ENCODE data around the gene UTF1. TPM values are rescaled to one million over a fixed set of nuclear protein-coding genes. Genes with fewer than 3 reads are reported as not detected.

The UTF1 gene
- polyA plus RNA-seq, 3 donors = 0.14 to 0.48 (median 0.24) TPM

GRCh38 chr10:133197786-133198185 is 32.2 kb upstream of the UTF1 start:
- Mint-ChIP-seq H3K9me3 (peaks cover 0 to 12% (median 3%) of the 10 kb centered on the region in 7 donors), H3K36me3 (no peaks in the 10 kb centered on the region), H3K27ac (no peak overlapping the region), H3K4me3 (no peak overlapping the region), H3K27me3 (ENCODE audit: low read depth in 3 of 3) (peaks cover 4 to 13% (median 8%) of the 10 kb centered on the region in 3 donors), H3K4me1 (no peaks in the 10 kb centered on the region)
- intact Hi-C loops (cut with micrococcal nuclease) = no loop called here
- H3K9ac ChIP-seq (ENCODE audit: insufficient read depth, low read length, poor library complexity, severe bottlenecking) = no peak overlapping the region
- no peaks in the 10 kb centered on the region for H3K36me3 ChIP-seq (replicated peaks in 1 of 2; ENCODE audit: control insufficient read depth in 1 of 2, insufficient read depth in 2 of 2, low read length in 2 of 2)
- H3K4me3 ChIP-seq (replicated peaks in 1 of 3; ENCODE audit: low read depth in 2 of 3, low read length in 3 of 3) = no peak overlapping the region
- H3K79me2 ChIP-seq (ENCODE audit: insufficient read depth, low read length) = no peaks in the 10 kb centered on the region
- no peaks in the 10 kb centered on the region for H4K20me1 ChIP-seq (ENCODE audit: insufficient read depth, low read length)
- H3K4me2 ChIP-seq (replicated peaks; ENCODE audit: extremely low read depth, low read length, poor library complexity, severe bottlenecking) = no peak overlapping the region
- no peak overlapping the region for H3K27ac ChIP-seq (ENCODE audit: low read depth in 1 of 2, low read length in 2 of 2)
- WGBS (ENCODE audit: insufficient coverage) = 93% methylated on average over 7 of the region's 9 CpGs
- H2AFZ ChIP-seq (ENCODE audit: insufficient read depth, low read depth, low read length, poor library complexity, severe bottlenecking) = no peak overlapping the region
- no peak for TF ChIP-seq CTCF (IDR thresholded peaks at IDR 0.05)
- H3K4me1 ChIP-seq (ENCODE audit: control insufficient read depth in 1 of 2, insufficient read depth in 2 of 2, low read length in 2 of 2) = no peaks in the 10 kb centered on the region
- no peaks in the 10 kb centered on the region for H3K9me3 ChIP-seq (replicated peaks in 1 of 2; ENCODE audit: control insufficient read depth in 1 of 2, insufficient read depth in 1 of 2, low read length in 2 of 2)
- DNase-seq = no peak
- H3K27me3 ChIP-seq (ENCODE audit: control insufficient read depth in 2 of 2, insufficient read depth in 2 of 2, low read length in 2 of 2) = no peaks in the 10 kb centered on the region

- H3K36me3 Mint-ChIP-seq = no peaks in the 10 kb centered on the region
- Histone ChIP-seq H3K4me1 (ENCODE audit: control insufficient read depth in 1 of 2, insufficient read depth in 2 of 2, low read length in 2 of 2) (no peaks in the 10 kb centered on the region), H4K20me1 (ENCODE audit: insufficient read depth, low read length) (no peaks in the 10 kb centered on the region), H3K9me3 (replicated peaks in 1 of 2; ENCODE audit: control insufficient read depth in 1 of 2, insufficient read depth in 1 of 2, low read length in 2 of 2) (no peaks in the 10 kb centered on the region), H3K4me2 (replicated peaks; ENCODE audit: extremely low read depth, low read length, poor library complexity, severe bottlenecking) (no peak overlapping the region), H3K36me3 (replicated peaks in 1 of 2; ENCODE audit: control insufficient read depth in 1 of 2, insufficient read depth in 2 of 2, low read length in 2 of 2) (no peaks in the 10 kb centered on the region), H2AFZ (ENCODE audit: insufficient read depth, low read depth, low read length, poor library complexity, severe bottlenecking) (no peak overlapping the region), H3K27ac (ENCODE audit: low read depth in 1 of 2, low read length in 2 of 2) (no peak overlapping the region), H3K79me2 (ENCODE audit: insufficient read depth, low read length) (no peaks in the 10 kb centered on the region), H3K4me3 (replicated peaks in 1 of 3; ENCODE audit: low read depth in 2 of 3, low read length in 3 of 3) (no peak overlapping the region), H3K9ac (ENCODE audit: insufficient read depth, low read length, poor library complexity, severe bottlenecking) (no peak overlapping the region), H3K27me3 (ENCODE audit: control insufficient read depth in 2 of 2, insufficient read depth in 2 of 2, low read length in 2 of 2) (no peaks in the 10 kb centered on the region)
- intact Hi-C loops (cut with micrococcal nuclease) = no loop called here
- H3K4me1 Mint-ChIP-seq = no peaks in the 10 kb centered on the region
- DNase-seq = no peak
- 94% methylated on average over 22 of the region's 26 CpGs for WGBS (ENCODE audit: insufficient coverage)
- no peak for TF ChIP-seq CTCF (IDR thresholded peaks at IDR 0.05)
- H3K27me3 Mint-ChIP-seq (ENCODE audit: low read depth in 3 of 3) = peaks cover 4 to 12% (median 6%) of the 10 kb centered on the region in 3 donors
- H3K27ac Mint-ChIP-seq = no peak overlapping the region
- H3K4me3 Mint-ChIP-seq = no peak overlapping the region
- peaks cover 0 to 10% (median 3%) of the 10 kb centered on the region in 7 donors for H3K9me3 Mint-ChIP-seq
These were observed 31.8 kb upstream of the UTF1 start for GRCh38 chr10:133198206-133198605.

Measured in CD14-positive monocyte (primary cell).